Measurements from ENCODE around the gene DMXL2. TPM values are rescaled to one million over a fixed set of nuclear protein-coding genes. Genes with fewer than 3 reads are reported as not detected.

Gene DMXL2
- polyA plus RNA-seq, 1 of the 3 experiments (the other 2 are of a cell fraction), result 6.4 TPM

DNA sequence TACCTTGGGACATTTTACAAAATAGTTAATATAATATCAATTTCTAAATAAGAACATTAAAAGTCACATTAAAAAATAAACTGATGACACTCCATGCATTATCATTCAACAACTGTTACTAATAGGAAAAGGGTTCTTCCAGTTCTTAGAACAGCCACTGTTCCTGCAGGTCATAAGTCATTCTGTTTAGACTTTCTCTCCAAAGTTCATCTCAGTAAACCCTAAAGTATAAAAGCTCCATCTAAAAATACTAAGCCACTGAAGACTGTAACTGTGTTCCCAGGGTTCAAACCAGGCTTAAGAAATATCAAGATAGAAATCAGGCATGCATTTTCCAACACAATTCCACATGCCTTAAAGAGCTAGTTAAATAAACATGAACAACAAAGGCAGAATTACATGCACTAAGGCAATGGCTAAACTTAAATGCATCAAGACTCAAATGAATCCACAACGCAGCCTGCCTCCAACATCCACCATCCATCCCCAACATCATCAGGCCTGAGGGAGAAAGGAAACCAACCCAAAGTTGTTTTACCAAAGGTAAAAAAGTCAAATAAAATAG is 46.2 kb downstream of the DMXL2 start:
- 100% methylated on average over 1 of the region's 1 CpG for WGBS (ENCODE audit: low lambda C conversion rate)
- POLR2A ChIA-PET, result no interaction called here
- no peak for DNase-seq

GRCh38 chr15:51575775-51576174 is 46.8 kb downstream of the DMXL2 start:
- ChIA-PET CTCF (no interaction called here), POLR2A (no interaction called here)
- H3F3A ChIP-seq (replicated peaks; ENCODE audit: insufficient read depth), result no peaks in the 10 kb centered on the region
- TF ChIP-seq JUND (IDR thresholded peaks at IDR 0.05) (no peak), YY1 (IDR thresholded peaks at IDR 0.05; ENCODE audit: low read depth) (no peak), RAD21 (IDR thresholded peaks at IDR 0.05; ENCODE audit: low read length) (no peak), MAX (IDR thresholded peaks at IDR 0.05; ENCODE audit: low read depth) (no peak), TCF12 (IDR thresholded peaks at IDR 0.05) (no peak), SMC3 (IDR thresholded peaks at IDR 0.05; ENCODE audit: low read depth, low read length) (no peak), EZH2phosphoT487 (IDR thresholded peaks at IDR 0.05; ENCODE audit: borderline replicate concordance, low read depth) (no peak), TAF1 (IDR thresholded peaks at IDR 0.05; ENCODE audit: borderline replicate concordance, low read depth, low read length) (no peak), TEAD4 (IDR thresholded peaks at IDR 0.05; ENCODE audit: borderline replicate concordance, insufficient read depth) (no peak)
- TF ChIP-seq, protein P1, sequence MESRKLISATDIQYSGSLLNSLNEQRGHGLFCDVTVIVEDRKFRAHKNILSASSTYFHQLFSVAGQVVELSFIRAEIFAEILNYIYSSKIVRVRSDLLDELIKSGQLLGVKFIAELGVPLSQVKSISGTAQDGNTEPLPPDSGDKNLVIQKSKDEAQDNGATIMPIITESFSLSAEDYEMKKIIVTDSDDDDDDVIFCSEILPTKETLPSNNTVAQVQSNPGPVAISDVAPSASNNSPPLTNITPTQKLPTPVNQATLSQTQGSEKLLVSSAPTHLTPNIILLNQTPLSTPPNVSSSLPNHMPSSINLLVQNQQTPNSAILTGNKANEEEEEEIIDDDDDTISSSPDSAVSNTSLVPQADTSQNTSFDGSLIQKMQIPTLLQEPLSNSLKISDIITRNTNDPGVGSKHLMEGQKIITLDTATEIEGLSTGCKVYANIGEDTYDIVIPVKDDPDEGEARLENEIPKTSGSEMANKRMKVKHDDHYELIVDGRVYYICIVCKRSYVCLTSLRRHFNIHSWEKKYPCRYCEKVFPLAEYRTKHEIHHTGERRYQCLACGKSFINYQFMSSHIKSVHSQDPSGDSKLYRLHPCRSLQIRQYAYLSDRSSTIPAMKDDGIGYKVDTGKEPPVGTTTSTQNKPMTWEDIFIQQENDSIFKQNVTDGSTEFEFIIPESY (IDR thresholded peaks at IDR 0.05; ENCODE audit: borderline replicate concordance, low read depth), result no peak
- H3K9me3 ChIP-seq, result no peaks in the 10 kb centered on the region
- DNase-seq, result no peak
- H3K4me3 ChIP-seq (ENCODE audit: low read depth in 2 of 2, low read length in 1 of 2), result no peak overlapping the region
- no peaks in the 10 kb centered on the region; a peak in 1 of 4 replicates for H3K4me1 ChIP-seq (ENCODE audit: control insufficient read depth in 1 of 2, insufficient read depth in 2 of 2, low read depth in 1 of 2, low read length in 1 of 2)
- H3K9ac ChIP-seq, result no peak overlapping the region
- H4K20me1 ChIP-seq (ENCODE audit: insufficient read depth), result no peaks in the 10 kb centered on the region
- H3K27me3 ChIP-seq (ENCODE audit: insufficient read depth), result no peaks in the 10 kb centered on the region
- no peaks in the 10 kb centered on the region for H3K9me2 ChIP-seq
- no peak overlapping the region for H2AFZ ChIP-seq (ENCODE audit: low read depth)
- no peaks in the 10 kb centered on the region for H3K79me2 ChIP-seq (ENCODE audit: insufficient read depth)
- H3K36me3 ChIP-seq (replicated peaks in 1 of 2; ENCODE audit: control insufficient read depth in 1 of 2, insufficient read depth in 2 of 2, low read length in 1 of 2), result no peaks in the 10 kb centered on the region
- 97% methylated on average over 1 of the region's 1 CpG for WGBS (ENCODE audit: low lambda C conversion rate)
- H3K4me2 ChIP-seq, result no peak overlapping the region
- no peak overlapping the region for H3K27ac ChIP-seq (ENCODE audit: low read depth in 2 of 2, low read length in 1 of 2)

More for the DNA sequence above, 46.2 kb downstream of the DMXL2 start:
- Histone ChIP-seq H3K36me3 (replicated peaks in 1 of 2; ENCODE audit: control insufficient read depth in 1 of 2, insufficient read depth in 2 of 2, low read length in 1 of 2) (no peaks in the 10 kb centered on the region), H3F3A (replicated peaks; ENCODE audit: insufficient read depth) (no peaks in the 10 kb centered on the region), H3K9me2 (no peaks in the 10 kb centered on the region), H3K27ac (ENCODE audit: low read depth in 2 of 2, low read length in 1 of 2) (no peak overlapping the region), H3K27me3 (ENCODE audit: insufficient read depth) (no peaks in the 10 kb centered on the region), H3K9ac (no peak overlapping the region), H3K79me2 (ENCODE audit: insufficient read depth) (no peaks in the 10 kb centered on the region), H3K4me2 (no peak overlapping the region), H4K20me1 (ENCODE audit: insufficient read depth) (no peaks in the 10 kb centered on the region), H3K9me3 (no peaks in the 10 kb centered on the region), H2AFZ (ENCODE audit: low read depth) (no peak overlapping the region), H3K4me1 (ENCODE audit: control insufficient read depth in 1 of 2, insufficient read depth in 2 of 2, low read depth in 1 of 2, low read length in 1 of 2) (no peaks in the 10 kb centered on the region; a peak in 1 of 4 replicates), H3K4me3 (ENCODE audit: low read depth in 2 of 2, low read length in 1 of 2) (no peak overlapping the region)
- CTCF ChIA-PET, result no interaction called here
- TF ChIP-seq FOSL2 (IDR thresholded peaks at IDR 0.05; ENCODE audit: borderline replicate concordance, low read depth) (no peak), SIN3A (IDR thresholded peaks at IDR 0.05; ENCODE audit: borderline replicate concordance, low read depth, low read length) (no peak), RXRA (IDR thresholded peaks at IDR 0.05; ENCODE audit: borderline replicate concordance, low read depth) (no peak), YY1 (IDR thresholded peaks at IDR 0.05; ENCODE audit: low read depth) (no peak), MXI1 (IDR thresholded peaks at IDR 0.05; ENCODE audit: low read depth, low read length) (no peak), EZH2phosphoT487 (IDR thresholded peaks at IDR 0.05; ENCODE audit: borderline replicate concordance, low read depth) (no peak), MAX (IDR thresholded peaks at IDR 0.05; ENCODE audit: low read depth) (no peak), RCOR1 (IDR thresholded peaks at IDR 0.05; ENCODE audit: low read length) (no peak), CHD2 (IDR thresholded peaks at IDR 0.05; ENCODE audit: low read length, partially characterized antibody) (no peak), NFIC (IDR thresholded peaks at IDR 0.05; ENCODE audit: borderline replicate concordance) (no peak)
- TF ChIP-seq, protein P1 (IDR thresholded peaks at IDR 0.05; ENCODE audit: borderline replicate concordance, low read depth), result no peak
- TF ChIP-seq, protein P2, sequence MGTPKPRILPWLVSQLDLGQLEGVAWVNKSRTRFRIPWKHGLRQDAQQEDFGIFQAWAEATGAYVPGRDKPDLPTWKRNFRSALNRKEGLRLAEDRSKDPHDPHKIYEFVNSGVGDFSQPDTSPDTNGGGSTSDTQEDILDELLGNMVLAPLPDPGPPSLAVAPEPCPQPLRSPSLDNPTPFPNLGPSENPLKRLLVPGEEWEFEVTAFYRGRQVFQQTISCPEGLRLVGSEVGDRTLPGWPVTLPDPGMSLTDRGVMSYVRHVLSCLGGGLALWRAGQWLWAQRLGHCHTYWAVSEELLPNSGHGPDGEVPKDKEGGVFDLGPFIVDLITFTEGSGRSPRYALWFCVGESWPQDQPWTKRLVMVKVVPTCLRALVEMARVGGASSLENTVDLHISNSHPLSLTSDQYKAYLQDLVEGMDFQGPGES (IDR thresholded peaks at IDR 0.05; ENCODE audit: low read depth, low read length), result no peak
- TF ChIP-seq, protein P3, sequence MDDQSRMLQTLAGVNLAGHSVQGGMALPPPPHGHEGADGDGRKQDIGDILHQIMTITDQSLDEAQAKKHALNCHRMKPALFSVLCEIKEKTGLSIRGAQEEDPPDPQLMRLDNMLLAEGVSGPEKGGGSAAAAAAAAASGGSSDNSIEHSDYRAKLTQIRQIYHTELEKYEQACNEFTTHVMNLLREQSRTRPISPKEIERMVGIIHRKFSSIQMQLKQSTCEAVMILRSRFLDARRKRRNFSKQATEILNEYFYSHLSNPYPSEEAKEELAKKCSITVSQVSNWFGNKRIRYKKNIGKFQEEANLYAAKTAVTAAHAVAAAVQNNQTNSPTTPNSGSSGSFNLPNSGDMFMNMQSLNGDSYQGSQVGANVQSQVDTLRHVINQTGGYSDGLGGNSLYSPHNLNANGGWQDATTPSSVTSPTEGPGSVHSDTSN (IDR thresholded peaks at IDR 0.05), result no peak

Data from SK-N-SH (cell line).